HG02885 (cell line): ENCODE measurements around the gene PTGR1.
"Not testable (repeated sequence)": the region's sequence is repeated elsewhere in the genome, so short reads cannot be mapped to it uniquely, and the experiment has no call there.

ENCODE experiments used
- ATAC-seq: cut with Tn5 transposase; IDR thresholded peaks from one replicate; pipeline ENCODE4 v1.9.1; 2021; ENCODE audit warnings: mild to moderate bottlenecking; ENCODE audit not compliant: unreplicated experiment, poor library complexity

The PTGR1 gene

GRCh38 chr9:111615928-111616327, 16.5 kb upstream of the PTGR1 start:
- ATAC-seq, result no peak

- ATAC-seq, result no peak
Observed at GRCh38 chr9:111613436-111614040, 14.1 kb upstream of the PTGR1 start.

GRCh38 chr9:111610845-111611244, 11.4 kb upstream of the PTGR1 start:
- ATAC-seq, result no peak

- no peak for ATAC-seq
Observed at GRCh38 chr9:111610149-111610548, 10.7 kb upstream of the PTGR1 start.

- no peak for ATAC-seq
Observed at GRCh38 chr9:111605041-111605559, 5.7 kb upstream of the PTGR1 start.

GRCh38 chr9:111604054-111604615, 4.7 kb upstream of the PTGR1 start:
- no peak for ATAC-seq

- no peak for ATAC-seq
Observed at GRCh38 chr9:111603041-111603440, 3.6 kb upstream of the PTGR1 start.

- no peak for ATAC-seq
Observed at GRCh38 chr9:111601237-111602018, 2.0 kb upstream of the PTGR1 start.

- ATAC-seq, result peak; percentile 16
Observed at GRCh38 chr9:111599955-111600343, 502 bp upstream of the PTGR1 start.

- ATAC-seq, result no peak
Observed at GRCh38 chr9:111598733-111599091, 735 bp downstream of the PTGR1 start.

GRCh38 chr9:111597852-111598732, 1.4 kb downstream of the PTGR1 start:
- ATAC-seq, result peak; percentile 56

- no peak for ATAC-seq
Observed at GRCh38 chr9:111588846-111589245, 10.6 kb downstream of the PTGR1 start.

GRCh38 chr9:111586378-111586777, 13.1 kb downstream of the PTGR1 start:
- ATAC-seq, result no peak

- ATAC-seq, result no peak
Observed at GRCh38 chr9:111582888-111583287, 16.6 kb downstream of the PTGR1 start.

GRCh38 chr9:111572950-111573604, 26.4 kb downstream of the PTGR1 start:
- ATAC-seq, result no peak

GRCh38 chr9:111568127-111568526, 31.3 kb downstream of the PTGR1 start:
- ATAC-seq, result not testable (repeated sequence)

GRCh38 chr9:111566234-111566633, 33.2 kb downstream of the PTGR1 start:
- no peak for ATAC-seq

- no peak for ATAC-seq
Observed at GRCh38 chr9:111561165-111561719, 38.2 kb downstream of the PTGR1 start.

- ATAC-seq, result no peak
Observed at GRCh38 chr9:111559000-111559610, 40.3 kb downstream of the PTGR1 start.
